NCI-H1694 (cell line): ENCODE data around the gene KRT81.
"Not testable (repeated sequence)": the region's sequence is repeated elsewhere in the genome, so short reads cannot be mapped to it uniquely, and the experiment has no call there.

Experiments
- DNase-seq: peaks from one replicate; lab custom pipeline; 2025; lab: John Stamatoyannopoulos, UW

Gene KRT81

GRCh38 chr12:52253391-52254179, 37.7 kb downstream of the KRT81 start:
- no peak for DNase-seq

- DNase-seq, result no peak
Measured at GRCh38 chr12:52252728-52253343, 38.5 kb downstream of the KRT81 start.

GRCh38 chr12:52252175-52252615, 39.1 kb downstream of the KRT81 start:
- not testable (repeated sequence) for DNase-seq

- no peak for DNase-seq
Measured at GRCh38 chr12:52251367-52252051, 39.8 kb downstream of the KRT81 start.

- DNase-seq, result no peak
Measured at GRCh38 chr12:52250048-52250990, 41.0 kb downstream of the KRT81 start.

GRCh38 chr12:52249511-52250047, 41.8 kb downstream of the KRT81 start:
- no peak for DNase-seq

- no peak for DNase-seq
Measured at GRCh38 chr12:52248541-52249461, 42.5 kb downstream of the KRT81 start.

GRCh38 chr12:52247622-52248540, 43.5 kb downstream of the KRT81 start:
- DNase-seq, result no peak

GRCh38 chr12:52246720-52247621, 44.4 kb downstream of the KRT81 start:
- peak; percentile 64 for DNase-seq

GRCh38 chr12:52245962-52246569, 45.3 kb downstream of the KRT81 start:
- DNase-seq, result no peak

GRCh38 chr12:52245259-52245961, 45.9 kb downstream of the KRT81 start:
- DNase-seq, result no peak

GRCh38 chr12:52244615-52244994, 46.7 kb downstream of the KRT81 start:
- DNase-seq, result no peak

GRCh38 chr12:52243856-52244614, 47.3 kb downstream of the KRT81 start:
- peak; percentile 44 for DNase-seq

GRCh38 chr12:52243259-52243855, 48.0 kb downstream of the KRT81 start:
- DNase-seq, result peak; percentile 37

GRCh38 chr12:52242442-52243258, 48.7 kb downstream of the KRT81 start:
- no peak for DNase-seq
